Stimulated activated CD4-positive, alpha-beta T cell treated with anti-CD3 and anti-CD28 coated beads, Interleukin-1b, Interleukin-23, amount 100 ng/mL, for 4 hours (primary cell): ENCODE data around the gene GMDS.

Experiments used
- DNase-seq, 2 donors: peaks; one replicate each; pipeline ENCODE4 v3.0.0-alpha.2; 2020; ENCODE audit warnings: low read depth in 2 of 2

The GMDS gene

DNA sequence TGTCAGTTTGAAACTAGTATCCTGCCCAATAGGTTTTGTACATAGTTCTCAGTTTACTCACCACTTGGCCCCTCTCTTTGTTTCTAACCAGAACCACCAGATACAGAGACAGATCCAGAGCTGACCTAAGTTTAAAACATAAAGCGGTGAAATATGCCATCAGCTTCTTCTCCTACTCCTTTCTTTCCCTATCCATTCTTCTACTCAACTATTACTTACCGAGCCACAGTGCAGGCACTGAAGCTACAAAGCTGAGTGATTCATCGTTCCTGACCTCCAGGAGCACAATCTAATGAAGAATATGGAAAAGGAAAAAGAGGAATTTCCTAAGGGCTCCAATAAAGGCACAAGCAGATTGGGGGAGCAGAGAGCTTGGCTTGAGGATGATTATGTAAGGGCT, 349.7 kb downstream of the GMDS start:
- no peak for DNase-seq

DNA sequence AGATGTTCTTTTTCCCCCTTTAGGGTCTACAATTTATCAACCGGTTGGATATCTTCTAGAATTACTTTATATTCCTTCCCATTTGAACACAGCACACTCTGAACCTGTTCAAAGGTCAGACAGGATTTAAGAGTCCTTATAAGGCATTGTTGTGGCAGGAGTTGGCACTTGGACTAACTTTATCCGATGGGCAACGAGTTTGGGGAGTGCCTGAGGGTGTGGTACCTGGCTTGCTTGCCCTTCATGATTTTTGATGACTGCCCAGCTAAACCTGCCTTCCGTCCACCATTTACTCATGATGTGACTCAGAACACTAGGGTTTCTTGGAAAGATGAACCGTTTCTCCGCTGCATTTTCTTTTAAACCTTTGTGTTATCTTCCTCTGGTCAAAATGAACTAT, 350.5 kb downstream of the GMDS start:
- no peak for DNase-seq

DNA sequence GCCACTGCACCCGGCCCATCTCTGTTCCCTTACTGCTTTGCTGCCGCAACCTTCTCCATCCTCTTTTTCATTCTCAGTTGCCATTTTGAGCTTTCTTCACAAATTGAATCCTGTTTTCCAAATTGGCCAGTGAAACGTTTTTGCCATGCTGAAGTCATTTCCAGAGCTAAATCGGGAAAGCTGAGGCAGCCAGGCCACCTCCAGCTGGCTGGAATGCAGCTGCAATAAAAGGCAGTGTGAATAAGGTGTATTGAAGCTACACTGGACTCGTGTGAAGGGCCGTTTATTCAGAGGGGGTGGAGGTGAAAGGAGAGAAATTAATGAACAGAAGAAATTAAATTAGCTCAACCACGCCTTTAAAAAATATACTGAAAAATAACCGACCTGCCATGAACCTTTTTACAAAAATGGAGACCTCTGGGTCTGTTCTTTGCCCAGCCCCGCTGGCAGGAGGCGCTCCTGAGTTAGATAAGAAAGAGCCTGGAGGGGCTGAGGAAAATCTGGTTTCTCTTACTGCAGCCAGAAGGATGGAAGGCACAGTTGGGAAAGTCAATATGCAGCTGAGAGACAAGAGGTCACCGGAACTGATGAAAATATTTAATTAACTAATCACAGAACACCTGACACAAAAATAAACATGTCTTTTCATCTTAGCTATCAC, 351.8 kb downstream of the GMDS start:
- DNase-seq, result no peak

DNA sequence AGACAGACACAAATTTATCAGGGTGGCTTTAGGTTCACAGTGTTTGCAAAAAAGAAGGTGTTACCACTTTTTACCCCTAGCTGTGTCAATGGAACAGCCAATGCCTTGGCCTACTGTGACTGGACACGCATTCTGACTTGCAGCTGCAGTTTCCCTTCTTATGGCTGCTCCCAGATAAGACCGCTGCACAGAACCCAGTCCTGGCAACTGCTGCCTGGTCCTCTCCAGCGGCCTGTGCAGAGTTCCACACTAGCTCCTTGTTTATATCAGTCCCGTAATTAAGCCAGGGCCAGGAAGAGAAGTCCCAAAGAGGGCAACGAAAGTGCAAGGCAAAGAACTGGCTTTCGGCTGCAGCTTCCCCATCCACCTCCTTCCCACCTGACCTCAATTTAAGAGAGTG, 352.7 kb downstream of the GMDS start:
- DNase-seq, result no peak

DNA sequence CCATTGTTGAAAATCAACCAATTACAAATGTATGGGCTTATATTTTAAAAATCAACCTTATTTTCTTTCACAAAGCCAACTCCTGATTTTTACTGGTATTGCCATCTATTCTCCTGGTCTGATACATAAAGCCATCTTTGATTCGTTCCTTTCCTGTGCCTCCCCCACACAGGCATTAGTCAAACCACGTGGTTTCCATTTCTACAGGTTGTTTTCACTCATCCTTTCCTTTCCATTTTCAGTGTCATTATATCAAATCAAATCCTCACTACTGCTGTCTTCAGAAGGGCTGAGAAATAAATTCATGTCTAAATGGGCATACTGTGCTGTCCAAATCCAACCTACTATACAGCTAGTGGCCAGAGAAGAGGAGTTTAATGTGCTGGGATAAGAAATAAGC, 354.4 kb downstream of the GMDS start:
- no peak for DNase-seq

DNA sequence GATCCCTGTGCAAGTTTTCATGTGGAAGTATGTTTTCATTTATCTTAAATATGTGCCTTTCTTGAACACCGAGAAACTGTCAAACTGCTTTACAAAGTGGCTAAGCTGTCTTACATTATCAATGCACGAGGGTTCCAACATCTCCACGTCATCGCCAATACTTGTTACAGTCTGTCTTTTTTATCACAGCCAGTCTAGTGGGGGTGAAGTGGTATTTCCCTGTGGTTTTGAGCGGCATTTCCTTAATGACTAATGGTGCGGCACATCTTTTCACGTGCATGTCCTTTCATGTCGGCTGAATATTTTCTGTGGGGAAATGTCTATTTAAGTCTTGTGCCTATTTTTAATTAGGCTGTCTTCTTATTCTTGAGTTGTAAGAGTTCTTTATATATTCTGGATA, 355.3 kb downstream of the GMDS start:
- no peak for DNase-seq

DNA sequence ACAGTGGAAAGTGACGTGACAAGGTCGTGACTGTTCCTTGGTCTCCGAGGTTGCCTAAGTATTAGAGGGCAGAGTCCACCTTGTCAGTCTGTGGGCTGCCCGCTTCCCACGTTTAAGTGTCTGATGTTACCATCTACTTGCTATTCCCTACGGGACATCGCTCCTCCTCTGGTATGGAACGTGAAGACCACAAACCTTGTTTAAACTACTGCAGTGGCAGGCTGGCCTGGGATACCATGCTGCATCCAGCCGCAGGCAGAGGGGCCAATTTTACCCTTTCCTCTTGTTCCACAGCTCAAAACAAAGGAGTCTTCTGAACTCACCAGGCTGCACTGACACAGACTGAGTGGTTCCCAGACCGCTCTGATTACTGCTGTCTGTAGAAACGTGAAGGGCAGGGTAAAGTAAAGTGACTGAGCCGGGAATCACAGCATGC, 359.8 kb downstream of the GMDS start:
- no peak for DNase-seq

DNA sequence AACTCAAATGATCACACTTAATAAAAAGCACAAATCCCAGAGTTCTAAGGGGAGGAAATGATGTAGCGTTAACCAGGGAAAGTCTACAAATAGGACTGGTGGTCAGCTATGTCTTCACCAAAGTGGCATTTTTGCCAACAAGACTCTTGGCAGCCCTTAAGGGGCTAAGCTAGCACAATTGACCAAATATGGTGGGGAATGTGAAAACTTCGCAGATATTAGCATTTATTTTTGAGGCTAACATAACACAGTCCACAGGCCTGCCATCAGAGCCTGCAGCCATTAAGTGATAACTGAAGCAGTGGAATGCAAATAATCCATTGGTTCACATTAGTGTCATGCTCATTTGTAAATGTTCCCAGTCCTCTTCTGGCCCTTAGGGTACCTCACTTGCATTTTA, 361.1 kb downstream of the GMDS start:
- DNase-seq, result no peak

DNA sequence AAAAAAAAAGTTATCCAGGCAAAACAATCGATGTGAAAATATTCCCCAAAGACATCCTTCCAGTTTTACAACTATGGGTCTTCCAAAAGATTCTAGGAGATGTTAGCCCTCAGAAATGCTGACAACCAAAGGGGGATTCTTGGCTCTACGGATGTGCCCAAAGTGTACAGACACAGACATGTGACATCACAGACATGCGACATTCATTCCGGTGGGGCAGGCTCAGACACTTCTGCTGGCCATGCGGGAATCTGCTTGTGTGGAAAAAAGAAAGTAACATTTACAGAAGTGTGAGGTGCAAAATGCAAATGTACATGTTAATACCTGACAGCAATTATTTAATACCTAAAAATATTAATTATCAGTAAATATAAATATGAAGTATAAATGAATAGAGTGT, 367.1 kb downstream of the GMDS start:
- no peak for DNase-seq

DNA sequence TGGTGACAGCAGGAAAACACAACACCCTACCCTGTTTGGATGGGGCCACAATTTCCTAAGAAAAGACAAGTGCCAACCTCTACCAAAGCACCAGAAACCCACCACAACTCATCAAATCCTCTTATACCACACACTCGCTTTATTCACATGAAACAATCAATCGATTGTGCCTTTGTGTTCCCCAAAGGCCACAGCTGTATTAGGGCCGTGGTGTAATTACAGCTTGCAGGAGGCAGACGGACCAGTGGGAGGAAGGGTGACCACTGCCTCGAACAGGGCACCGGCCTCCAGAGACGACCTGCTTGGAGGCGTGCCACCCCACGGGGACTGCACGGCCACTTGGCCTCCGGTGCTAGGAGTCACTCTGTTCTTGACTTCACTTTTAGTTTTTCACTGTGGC, 371.6 kb downstream of the GMDS start:
- DNase-seq, result no peak

DNA sequence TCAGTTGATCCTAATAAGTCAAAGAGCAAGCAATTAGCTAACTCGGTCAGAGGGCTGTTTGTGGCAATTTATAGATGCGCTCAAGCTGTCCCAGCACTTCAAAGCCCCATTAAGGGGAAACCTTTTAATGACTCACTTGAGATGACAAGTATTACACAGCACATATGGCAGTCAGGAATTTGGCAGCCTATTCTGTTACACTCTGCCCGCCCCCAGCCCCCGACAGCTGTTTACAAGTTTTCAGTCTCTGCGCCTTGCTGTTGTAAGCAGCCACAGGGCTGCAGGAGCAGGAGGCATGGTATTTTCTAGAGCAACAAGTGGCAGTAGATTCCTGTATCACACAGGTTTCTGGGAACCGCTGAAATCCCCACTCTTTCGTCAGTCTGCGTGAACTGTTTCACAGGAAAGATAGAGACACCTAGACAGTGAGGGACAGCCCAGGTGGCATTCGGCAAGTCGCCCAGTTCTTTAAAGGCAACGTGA, 372.7 kb downstream of the GMDS start:
- DNase-seq, result no peak

DNA sequence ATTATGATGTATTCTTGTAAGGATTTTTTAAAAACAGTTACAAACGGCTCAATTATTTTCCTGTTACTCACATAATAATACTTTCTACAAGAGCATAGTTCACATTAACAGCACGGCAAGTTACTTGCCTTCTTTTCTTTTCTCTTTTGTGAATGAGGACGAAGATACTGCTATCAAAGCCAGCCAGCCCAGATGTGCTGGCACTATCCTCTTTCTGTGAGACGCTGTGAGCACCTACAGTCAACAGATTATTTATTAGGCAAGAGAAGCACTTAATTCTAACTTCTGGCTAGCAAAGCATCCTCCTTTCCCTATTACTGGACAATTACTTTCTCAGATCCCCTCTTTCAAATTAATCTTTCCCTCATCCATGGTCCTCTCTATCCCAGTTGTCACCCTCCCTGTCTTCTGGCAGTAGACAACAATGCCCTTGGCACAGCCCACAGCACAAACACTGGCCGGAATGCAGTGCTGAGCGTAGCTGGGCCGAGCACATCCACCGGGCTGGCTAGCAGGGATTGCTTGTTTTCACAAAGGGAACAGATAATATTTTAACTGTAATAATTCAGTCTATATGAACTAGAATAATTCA, 373.6 kb downstream of the GMDS start:
- DNase-seq, result no peak

DNA sequence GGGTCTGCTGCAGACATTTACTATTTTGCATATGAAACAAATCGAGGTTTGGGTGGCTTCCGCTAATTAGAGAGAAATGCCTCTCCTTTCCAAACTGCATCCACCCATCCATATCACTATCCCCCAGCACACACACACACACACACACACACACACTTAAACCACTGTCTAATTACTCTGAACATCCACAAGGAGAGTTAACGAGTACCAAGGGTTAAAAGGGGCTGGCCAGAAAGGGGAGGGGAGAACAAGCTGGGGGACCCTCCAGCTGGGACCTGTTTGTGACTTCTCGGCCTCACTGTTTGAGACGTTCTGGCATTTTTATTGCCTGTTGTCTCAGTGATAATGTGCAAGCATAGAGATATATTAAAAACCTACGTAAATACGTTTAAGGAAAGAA, 374.5 kb downstream of the GMDS start:
- DNase-seq, result no peak

DNA sequence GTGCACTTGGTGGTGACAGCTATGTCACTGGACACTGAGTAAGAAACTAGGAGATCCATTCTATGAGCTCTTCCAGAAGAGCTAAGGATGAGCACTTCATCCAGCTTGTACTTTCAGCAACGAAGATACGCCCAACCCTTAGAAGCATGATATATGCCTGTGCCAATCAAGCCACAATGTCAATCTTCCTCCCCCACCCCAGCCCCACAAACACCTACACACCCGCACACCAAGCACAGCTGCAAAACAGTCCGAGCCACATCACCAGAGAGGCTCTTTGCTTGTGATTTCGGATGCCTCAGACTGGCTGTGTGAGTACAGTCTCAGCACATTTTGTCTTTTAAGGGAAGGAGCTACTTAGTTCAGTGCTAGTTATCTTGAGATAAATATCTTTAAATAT, 375.2 kb downstream of the GMDS start:
- DNase-seq, result no peak

DNA sequence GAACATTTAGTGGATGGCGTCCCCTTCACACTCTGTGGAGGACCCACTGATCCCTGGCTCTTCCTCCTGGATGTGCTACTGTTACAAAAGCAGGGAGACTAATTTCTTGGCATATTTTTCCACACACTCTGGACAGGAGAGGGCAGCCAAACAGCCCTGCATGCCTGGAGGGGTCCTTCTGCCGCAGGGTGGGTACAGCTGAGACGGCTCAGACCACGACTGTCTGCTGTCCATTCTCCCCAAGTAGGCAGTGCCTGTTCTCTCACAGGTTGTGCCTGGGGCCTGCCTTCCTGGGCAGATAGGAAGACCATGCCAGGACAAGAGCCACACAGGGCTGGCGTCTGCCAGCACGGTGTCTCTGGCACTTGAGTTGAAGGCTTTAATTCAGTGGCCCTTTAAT, 375.6 kb downstream of the GMDS start:
- DNase-seq, result no peak

DNA sequence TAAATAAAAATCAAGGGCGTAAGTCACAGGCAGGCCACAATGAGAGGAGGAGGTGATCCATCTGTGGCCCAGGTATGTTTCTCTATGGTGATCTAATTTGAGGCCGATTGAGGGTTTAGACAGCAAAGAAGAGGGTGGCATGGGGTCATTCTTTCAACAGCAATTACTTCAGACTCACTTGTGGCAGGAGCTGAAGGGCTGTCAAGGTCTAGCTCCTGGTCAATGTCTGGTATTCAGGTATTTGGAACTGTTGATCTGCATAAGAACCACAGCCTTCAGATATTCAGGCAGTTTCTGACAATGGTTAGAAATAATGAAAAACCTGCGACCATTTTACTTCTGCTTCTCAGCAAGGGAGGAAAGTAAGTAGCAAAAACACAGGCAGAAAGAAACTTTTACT, 376.1 kb downstream of the GMDS start:
- no peak for DNase-seq

DNA sequence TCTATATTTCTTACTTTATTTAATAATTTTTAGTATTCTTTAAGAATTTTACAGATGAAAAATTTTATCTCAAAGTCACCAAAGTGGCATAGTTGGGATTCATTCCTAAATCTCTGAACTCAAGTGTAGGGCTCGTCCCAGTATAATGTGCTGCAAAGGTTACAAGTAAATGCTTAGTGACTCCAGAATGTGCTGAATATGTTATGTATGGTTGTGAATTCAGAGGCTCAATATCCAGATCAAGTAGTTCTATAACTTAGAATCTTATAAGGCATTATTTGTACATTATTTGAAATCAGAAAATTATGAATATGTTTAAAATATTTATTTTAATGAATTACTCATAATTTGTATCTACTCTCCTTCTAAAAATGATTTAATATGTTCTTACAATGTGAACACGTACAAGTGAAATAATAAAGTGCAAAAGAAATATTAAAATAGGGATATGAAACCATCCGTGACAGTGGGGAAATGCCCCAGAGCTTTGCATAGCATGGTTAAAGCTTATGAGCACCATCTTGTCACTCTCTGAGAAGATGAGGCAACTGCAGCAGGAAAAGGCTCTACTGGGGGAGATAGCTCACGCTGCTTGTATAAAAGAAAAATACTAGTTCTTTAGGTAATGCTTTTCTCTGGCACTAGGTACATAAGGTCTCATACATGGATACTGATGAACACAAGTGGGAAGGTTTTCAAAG, 376.7 kb downstream of the GMDS start:
- DNase-seq, result no peak

DNA sequence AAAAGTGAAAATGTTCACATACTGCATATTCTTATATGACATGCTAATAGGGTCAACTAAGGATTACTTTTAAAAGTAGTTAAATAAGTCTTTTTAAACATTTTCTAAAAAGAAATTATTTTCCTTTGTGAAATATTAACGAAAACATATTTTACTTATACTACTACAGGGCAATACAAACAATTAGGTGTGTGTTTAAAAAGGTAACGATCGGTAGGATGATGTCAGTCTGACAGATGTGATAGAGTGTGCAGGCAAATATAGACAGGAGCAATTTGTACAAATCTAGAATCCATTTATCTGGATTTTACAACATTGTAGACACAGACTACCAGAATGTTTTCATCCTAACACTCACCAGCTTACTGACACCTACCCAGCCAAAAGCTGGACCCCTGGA, 378.2 kb downstream of the GMDS start:
- no peak for DNase-seq

DNA sequence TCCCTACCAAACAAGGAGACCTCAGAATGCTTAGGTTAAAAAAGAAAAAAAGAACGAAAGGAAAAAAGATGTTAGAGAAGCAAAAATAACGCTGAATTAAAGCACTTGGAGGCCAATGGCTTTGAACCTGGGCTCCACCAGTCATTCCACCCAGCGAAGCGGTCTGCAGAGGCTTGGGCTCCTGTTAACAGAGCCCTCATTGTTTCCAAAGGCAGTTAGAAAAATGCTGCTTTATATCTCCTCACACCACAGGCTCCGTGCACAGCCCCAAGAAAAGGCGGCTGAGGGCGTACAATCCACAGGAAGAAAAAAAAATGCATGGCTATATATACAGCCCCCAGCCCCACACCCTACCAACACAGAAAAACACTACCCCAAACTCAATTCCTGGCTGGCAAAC, 379.8 kb downstream of the GMDS start:
- DNase-seq, result no peak

DNA sequence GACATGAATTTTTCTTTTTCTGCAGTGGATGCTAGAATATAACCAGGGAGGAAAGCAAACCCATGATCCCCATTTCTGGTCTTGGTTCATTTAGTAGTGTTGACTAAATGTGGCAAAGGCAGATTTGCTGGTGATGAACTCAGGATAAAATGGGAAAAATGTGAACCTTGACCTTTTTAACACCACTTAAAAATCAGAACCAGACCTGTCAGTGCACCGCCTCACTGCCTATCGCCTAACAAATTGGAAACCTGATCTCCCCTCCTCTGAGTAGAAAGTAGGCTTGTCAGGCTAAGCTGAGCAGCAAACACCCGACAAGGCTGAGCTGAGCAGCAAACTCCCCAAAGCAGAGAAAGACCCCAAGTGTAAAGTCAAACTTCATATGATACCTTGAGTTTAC, 380.9 kb downstream of the GMDS start:
- no peak for DNase-seq

DNA sequence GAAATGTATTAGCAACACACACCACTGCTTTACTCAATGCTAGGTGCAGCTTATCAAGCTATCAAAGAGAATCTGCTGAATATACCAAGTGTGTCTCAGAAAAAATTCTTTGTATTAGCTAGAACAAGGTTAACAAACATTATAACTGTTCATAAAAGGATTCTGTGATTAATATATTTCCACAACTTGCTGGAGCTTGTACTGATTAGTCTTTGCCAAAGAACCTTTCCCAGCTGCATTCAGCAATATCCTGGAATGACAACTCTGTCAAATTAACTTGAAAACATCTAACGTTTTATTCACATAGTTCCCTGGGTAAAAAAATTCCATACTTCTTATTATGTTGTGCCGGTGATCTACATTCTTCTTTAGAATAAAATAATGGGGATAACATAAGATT, 383.0 kb downstream of the GMDS start:
- DNase-seq, result no peak

DNA sequence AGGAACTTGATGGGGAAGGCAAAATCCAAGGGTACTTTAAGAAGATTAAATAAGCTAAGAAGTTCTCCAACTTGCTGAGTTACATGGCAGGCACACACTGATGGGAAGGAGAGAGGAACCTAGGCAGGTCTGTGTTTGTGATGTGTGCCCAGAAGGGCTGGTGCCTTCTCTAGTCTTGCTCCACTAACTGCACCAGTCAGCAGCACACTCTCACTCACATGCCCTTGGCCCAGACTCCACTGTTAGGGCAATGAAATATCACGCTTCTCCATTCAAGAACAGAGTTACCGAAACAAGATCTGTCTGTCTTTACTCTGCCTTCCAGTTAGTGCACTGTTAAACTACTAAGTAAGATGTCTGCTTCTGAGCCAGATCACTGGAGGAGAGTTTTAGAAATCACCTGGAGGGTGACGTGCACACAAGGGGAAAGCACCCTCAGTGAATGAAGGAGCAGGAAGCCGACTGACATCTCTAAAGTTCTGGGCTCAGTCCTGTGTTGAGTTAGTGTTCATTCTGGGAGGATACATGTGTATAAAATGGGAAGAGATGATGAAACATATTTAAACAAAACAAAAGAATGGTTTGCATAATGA, 384.6 kb downstream of the GMDS start:
- no peak for DNase-seq

DNA sequence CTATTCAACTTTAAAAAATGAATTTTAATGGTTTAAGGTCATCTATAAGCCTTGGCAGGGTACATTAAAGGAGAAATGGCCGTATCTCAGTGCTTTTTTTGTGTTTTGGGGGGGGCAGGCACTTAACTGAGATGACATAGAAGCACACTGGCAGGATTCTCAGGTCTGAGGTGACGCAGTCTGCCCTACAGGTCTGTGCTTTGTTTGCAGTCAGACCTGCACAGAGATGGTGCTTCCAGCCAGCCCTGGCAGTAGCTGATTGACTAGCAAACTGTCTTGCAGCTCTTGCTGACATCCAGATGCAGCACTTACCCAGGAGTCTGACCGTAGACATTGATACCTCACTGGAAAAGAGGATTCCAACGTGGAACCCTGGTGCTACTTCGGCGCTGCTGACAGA, 386.5 kb downstream of the GMDS start:
- no peak for DNase-seq
